GM19099 (cell line): Measurements from ENCODE around the gene GJD3.

ENCODE experiments used
- POLR2A ChIP-seq: IDR thresholded peaks from 3 replicates; pipeline ENCODE4 v1.6.1; 2011; ENCODE audit warnings: low read depth; ENCODE audit not compliant: insufficient read length; ENCODE audit errors: extremely low read depth

Gene GJD3, protein sequence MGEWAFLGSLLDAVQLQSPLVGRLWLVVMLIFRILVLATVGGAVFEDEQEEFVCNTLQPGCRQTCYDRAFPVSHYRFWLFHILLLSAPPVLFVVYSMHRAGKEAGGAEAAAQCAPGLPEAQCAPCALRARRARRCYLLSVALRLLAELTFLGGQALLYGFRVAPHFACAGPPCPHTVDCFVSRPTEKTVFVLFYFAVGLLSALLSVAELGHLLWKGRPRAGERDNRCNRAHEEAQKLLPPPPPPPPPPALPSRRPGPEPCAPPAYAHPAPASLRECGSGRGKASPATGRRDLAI

DNA sequence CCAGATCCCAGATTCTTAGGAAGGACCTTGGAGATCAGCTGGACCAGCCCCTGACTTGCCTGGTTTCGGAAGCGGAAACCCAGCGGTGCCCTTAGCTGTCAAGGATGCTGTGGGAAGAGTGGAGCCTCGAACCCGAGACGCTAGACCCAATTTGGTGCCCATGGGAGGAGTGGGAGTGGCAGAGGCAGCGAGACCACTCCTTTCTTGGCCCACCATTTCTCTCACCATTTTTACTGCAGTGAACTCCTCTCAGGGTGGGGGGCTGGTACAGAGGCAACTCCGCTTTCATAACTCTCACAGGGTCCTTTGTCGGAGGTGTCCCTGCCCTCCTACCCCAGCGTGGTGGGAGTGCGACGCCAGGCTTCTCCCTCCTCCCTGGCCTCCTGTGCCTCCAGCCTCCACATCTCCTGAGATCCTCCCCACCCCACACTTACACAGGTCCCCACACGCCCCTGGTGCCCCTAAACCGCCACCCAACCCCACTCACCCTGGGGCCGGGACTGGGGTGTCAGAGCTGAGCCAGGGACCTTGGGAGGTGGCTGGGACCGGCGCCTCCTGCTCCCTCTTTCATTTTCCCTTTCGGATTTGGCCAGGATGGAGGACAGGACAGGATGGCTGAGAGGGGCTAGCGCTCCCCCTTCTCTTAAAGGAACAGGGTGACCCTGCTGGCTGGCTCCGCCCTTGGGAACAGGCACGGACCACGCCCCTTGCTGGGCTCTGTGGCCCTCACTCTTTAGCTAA is at the start of gene GJD3:
Gene GJD3, minus strand, starts transcription at position 617 of the 741 bp plus-strand sequence. CDS start 922 bp downstream, outside the sequence.
- TF ChIP-seq POLR2A: no peak

DNA sequence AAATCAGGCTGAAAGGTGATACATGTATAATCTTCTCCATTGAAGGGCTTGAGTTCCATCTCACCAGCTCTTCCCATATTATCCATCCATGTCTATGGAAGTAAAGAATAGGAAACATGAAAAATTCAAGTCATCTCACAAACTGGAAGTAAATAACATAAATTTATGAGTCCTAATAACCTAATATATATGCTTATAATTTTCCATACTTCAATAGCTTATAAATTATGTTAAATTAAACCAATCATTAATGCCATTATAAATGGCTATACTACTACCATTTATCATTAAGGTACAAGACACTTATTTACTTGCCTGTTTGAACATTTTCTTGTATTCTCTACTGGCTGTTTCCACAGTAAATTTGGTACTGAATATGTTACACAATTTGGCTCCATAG is 48.3 kb upstream of the GJD3 start:
- no peak for TF ChIP-seq POLR2A

DNA sequence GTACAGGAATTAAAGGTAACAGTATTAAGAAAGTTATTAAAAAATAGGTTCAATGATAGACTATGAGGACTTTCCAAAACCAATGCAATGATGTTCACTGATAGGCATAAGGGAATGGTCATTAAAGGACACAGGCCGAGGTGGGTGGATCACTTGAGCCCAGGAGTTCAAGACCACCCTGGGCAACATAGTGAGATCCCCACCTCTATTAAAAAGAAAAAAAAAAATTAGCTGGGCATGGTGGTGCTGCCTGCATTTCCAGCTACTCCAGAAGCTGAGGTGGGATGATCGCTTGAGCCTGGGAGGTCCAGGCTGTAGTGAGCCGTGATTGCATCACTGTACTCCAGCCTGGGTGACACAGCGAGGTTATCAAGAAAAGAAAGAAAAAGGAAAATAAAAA is 47.3 kb upstream of the GJD3 start:
- TF ChIP-seq POLR2A: no peak

GRCh38 chr17:40410082-40410481 is 45.5 kb upstream of the GJD3 start:
- no peak for TF ChIP-seq POLR2A

GRCh38 chr17:40407460-40407859 is 42.9 kb upstream of the GJD3 start:
- no peak for TF ChIP-seq POLR2A

DNA sequence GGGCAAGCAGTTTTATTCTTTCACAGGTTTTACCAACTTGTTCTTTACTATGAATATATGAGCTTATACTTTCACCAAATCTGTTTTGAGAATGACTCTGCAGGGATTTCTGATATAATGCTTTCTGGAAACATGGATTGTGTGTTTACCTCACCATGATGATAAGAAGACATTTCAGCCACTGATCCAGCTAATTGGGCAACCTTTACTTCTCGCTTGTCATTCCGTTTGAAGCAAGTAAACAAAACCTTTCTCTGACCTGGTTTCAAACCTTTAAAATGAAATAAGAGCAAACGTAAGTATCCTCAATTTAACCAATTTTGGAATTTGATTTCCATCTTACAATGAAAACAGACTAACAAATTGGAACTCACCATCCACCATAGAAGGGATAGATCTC is 39.5 kb upstream of the GJD3 start:
- no peak for TF ChIP-seq POLR2A

- no peak for TF ChIP-seq POLR2A
Measured at GRCh38 chr17:40402668-40403067, 38.1 kb upstream of the GJD3 start.

- no peak for TF ChIP-seq POLR2A
Measured at GRCh38 chr17:40399185-40399584, 34.6 kb upstream of the GJD3 start.

GRCh38 chr17:40382251-40382650 is 17.7 kb upstream of the GJD3 start:
- no peak for TF ChIP-seq POLR2A

- no peak for TF ChIP-seq POLR2A
Measured at GRCh38 chr17:40378966-40379365, 14.4 kb upstream of the GJD3 start.

DNA sequence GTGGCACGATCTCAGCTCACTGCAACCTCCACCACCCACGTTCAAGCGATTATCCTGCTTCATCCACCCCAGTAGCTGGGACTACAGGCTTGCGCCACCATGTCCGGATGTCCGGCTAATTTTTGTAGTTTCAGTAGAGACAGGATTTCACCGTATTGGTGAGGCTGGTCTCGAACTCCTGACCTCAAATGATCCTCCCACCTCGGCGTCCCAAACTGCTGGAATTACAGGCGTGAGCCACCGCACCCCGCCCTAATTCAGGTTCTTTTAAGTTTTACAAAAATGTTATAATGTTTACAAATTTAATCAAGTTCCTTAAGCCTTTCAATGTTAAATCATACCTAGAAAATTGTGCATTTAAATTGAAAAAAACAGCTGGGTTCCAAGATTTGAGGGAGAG is 13.3 kb upstream of the GJD3 start:
- no peak for TF ChIP-seq POLR2A

DNA sequence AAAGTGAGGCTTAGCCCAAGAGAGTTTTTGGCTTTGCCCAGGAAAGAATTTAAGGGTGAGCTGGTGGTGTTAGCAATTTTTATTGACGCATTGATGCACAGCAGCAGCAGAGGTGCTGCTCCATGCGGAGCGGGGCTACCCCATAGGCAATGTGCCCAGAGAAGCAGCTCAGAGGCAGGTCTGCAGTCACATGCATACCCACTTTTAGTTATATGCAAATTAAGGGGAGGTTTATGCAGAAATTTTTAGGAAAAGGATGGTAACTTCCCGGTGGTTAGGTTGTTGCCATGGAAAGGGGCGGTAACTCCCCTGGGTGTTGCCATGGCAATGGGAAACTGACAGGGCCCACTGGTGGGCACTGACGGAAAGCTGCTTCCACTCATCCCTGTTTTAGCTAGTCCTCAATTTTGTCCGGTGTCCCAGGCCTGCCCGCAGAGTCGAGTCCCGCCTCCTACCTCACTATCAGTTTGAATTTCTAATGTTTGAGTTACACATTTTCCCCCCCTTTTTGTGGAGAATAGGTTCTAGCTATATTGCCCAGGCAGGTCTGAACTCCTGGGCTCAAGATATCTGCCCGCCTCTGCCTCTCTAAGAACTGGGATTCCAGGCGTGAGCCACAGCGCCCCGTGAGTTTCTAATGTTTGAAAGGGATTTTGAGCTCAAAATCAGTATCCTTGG is 10.4 kb upstream of the GJD3 start:
- TF ChIP-seq POLR2A: no peak

DNA sequence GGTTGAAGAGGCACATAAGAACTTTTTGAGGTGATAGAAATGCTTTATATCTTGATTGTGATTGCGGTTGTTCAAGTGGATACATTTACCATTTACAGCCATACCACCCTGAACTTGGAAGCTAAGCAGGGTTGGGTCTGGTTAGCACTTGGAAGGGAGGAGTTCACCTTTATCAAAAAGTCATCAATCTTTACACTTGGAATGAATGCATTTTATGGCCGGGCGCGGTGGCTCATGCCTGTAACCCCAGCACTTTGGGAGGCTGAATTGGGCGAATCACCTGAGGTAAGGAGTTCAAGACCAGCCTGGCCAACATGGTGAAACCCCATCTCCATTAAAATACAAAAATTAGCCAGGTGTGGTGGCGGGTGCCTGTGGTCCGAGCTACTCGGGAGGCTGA is 9.5 kb upstream of the GJD3 start:
- no peak for TF ChIP-seq POLR2A

GRCh38 chr17:40373324-40373723 is 8.8 kb upstream of the GJD3 start:
- TF ChIP-seq POLR2A: no peak

GRCh38 chr17:40372031-40372430 is 7.5 kb upstream of the GJD3 start:
- TF ChIP-seq POLR2A: no peak

GRCh38 chr17:40371261-40371929 is 6.9 kb upstream of the GJD3 start:
- no peak for TF ChIP-seq POLR2A

- TF ChIP-seq POLR2A: no peak
Measured at GRCh38 chr17:40369923-40370322, 5.4 kb upstream of the GJD3 start.
